Peyer's patch (tissue), 4 donors: ENCODE results near the gene DGCR8. TPM values are rescaled to one million over a fixed set of nuclear protein-coding genes. Genes with fewer than 3 reads are reported as not detected.

Experiments used
- DNase-seq, 3 donors: peaks; one replicate each; pipeline ENCODE4 v3.0.0-alpha.2; 2017 to 2019
- H3K27ac ChIP-seq, 4 donors: fragments of 200-600 bp; sonication (generic); one replicate each; pipeline ENCODE4 v1.5.1; 2016 to 2019
- H3K27me3 ChIP-seq, 2 donors: fragments of 200-600 bp; sonication (generic); one replicate each; pipeline ENCODE4 v1.5.1; 2019
- H3K36me3 ChIP-seq, 3 donors: fragments of 200-600 bp; sonication (generic); one replicate each; pipeline ENCODE4 v1.5.1; 2016 to 2019
- H3K4me1 ChIP-seq, 4 donors: fragments of 200-600 bp; sonication (generic); one replicate each; pipeline ENCODE4 v1.5.1; 2016 to 2019
- H3K4me3 ChIP-seq, 4 donors: fragments of 200-600 bp; sonication (generic); 1 replicate in 3 of 4; 2 replicates in 1 of 4; pipeline ENCODE4 v1.5.1; 2016 to 2019; ENCODE audit warnings: mild to moderate bottlenecking in 1 of 4
- H3K9me3 ChIP-seq, 4 donors: fragments of 200-600 bp; sonication (generic); one replicate each; pipeline ENCODE4 v1.5.1; 2016 to 2019; ENCODE audit warnings: mild to moderate bottlenecking in 1 of 4
- POLR2A ChIP-seq, 2 donors: fragments of 450-650 bp; IDR thresholded peaks; one replicate each; pipeline ENCODE4 v1.5.1; 2017; ENCODE audit warnings: antibody characterized with exemption in 2 of 2, mild to moderate bottlenecking in 2 of 2, moderate library complexity in 2 of 2
- total RNA-seq, 4 donors: library from RNA; depleted of rRNA; stranded (reverse); fragments of >200 nt; gene quantifications; one replicate each; pipeline ENCODE4 v1.1.0, GENCODE V29; 2016
- TF ChIP-seq, protein P1 (sequence below), 6 experiments: fragments of 450-650 bp in 4 of 6; fragments of 200-600 bp in 2 of 6; sonication (generic) in 1 of 6; IDR thresholded peaks; one replicate each; pipeline ENCODE4 v1.5.1; 2017 to 2019; ENCODE audit warnings: antibody characterized with exemption in 6 of 6, mild to moderate bottlenecking in 3 of 6, moderate library complexity in 1 of 6

Gene DGCR8
- total RNA-seq, 4 donors from 2014 or later: 40.6 to 138 (median 64.9) TPM

GRCh38 chr22:20139391-20140106 is 59.5 kb downstream of the DGCR8 start:
- Histone ChIP-seq H3K27ac (no peak overlapping the region), H3K27me3 (no peaks in the 10 kb centered on the region), H3K4me1 (peaks cover 0 to 21% (median 2%) of the 10 kb centered on the region in 4 donors), H3K36me3 (peaks cover 0 to 8% (median 0%) of the 10 kb centered on the region in 3 donors), H3K4me3 (no peak overlapping the region), H3K9me3 (no peaks in the 10 kb centered on the region)
- TF ChIP-seq, protein P1, sequence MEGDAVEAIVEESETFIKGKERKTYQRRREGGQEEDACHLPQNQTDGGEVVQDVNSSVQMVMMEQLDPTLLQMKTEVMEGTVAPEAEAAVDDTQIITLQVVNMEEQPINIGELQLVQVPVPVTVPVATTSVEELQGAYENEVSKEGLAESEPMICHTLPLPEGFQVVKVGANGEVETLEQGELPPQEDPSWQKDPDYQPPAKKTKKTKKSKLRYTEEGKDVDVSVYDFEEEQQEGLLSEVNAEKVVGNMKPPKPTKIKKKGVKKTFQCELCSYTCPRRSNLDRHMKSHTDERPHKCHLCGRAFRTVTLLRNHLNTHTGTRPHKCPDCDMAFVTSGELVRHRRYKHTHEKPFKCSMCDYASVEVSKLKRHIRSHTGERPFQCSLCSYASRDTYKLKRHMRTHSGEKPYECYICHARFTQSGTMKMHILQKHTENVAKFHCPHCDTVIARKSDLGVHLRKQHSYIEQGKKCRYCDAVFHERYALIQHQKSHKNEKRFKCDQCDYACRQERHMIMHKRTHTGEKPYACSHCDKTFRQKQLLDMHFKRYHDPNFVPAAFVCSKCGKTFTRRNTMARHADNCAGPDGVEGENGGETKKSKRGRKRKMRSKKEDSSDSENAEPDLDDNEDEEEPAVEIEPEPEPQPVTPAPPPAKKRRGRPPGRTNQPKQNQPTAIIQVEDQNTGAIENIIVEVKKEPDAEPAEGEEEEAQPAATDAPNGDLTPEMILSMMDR (IDR thresholded peaks at IDR 0.05): no peak
- no peak for TF ChIP-seq POLR2A (IDR thresholded peaks at IDR 0.05)
- no peak for DNase-seq

GRCh38 chr22:20140107-20140445 is 60.0 kb downstream of the DGCR8 start:
- DNase-seq: no peak
- H3K9me3 ChIP-seq: no peaks in the 10 kb centered on the region
- TF ChIP-seq, protein P1 (IDR thresholded peaks at IDR 0.05): no peak
- H3K4me1 ChIP-seq: peaks cover 0 to 18% (median 2%) of the 10 kb centered on the region in 4 donors
- H3K27me3 ChIP-seq: no peaks in the 10 kb centered on the region
- peaks cover 0 to 8% (median 0%) of the 10 kb centered on the region in 3 donors for H3K36me3 ChIP-seq
- H3K4me3 ChIP-seq: no peak overlapping the region
- no peak overlapping the region for H3K27ac ChIP-seq

- Histone ChIP-seq H3K27me3 (no peaks in the 10 kb centered on the region), H3K27ac (no peak overlapping the region), H3K4me1 (peaks cover 0 to 18% (median under 1%) of the 10 kb centered on the region in 4 donors), H3K4me3 (no peak overlapping the region), H3K36me3 (peaks cover 0 to 8% (median 0%) of the 10 kb centered on the region in 3 donors), H3K9me3 (no peaks in the 10 kb centered on the region)
- TF ChIP-seq POLR2A (IDR thresholded peaks at IDR 0.05): no peak
- TF ChIP-seq, protein P1 (IDR thresholded peaks at IDR 0.05): no peak
- DNase-seq: no peak
Observed at GRCh38 chr22:20140521-20140964, 60.5 kb downstream of the DGCR8 start.

DNA sequence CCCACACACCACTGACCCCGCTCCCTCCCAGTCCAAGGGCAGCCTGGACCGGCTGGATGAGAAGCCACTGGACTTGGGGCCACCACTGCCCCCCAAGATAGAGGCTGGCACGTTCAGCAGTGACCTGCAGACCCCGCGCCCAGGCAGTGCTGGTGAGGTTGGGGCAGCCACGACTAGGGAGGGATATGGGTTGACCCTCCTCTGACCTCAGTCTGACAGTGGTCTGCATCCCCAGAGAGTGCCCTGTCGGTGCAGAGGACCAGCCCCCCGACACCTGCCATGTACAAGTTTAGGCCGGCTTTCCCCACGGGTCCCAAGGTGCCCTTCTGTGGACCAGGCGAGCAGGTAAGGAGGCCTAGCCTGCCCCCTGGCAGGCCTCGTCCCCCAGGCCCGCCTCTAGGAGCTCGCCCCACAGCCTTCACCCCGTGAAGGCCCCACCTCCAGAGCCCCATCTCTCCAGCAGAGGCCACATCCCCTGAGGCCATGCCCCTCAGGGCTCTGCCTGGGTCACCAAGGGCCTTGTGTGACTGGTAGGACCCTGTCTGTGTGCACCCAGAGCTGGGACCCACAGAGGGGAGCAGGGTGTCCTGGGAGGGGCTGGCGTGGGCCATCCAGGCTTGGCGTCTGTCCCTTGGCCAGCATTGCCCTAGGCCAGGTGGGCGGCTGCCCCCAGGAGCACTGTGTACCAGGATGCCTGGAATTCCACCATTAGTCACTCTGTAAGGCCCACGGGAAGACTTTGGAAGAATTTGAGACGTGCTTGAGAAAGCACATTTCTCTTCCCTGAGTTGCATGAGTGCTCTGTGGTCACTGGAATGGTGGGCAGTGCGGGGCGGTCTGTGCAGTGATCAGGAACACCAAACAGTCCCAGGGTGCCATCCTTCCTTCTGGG is 61.4 kb downstream of the DGCR8 start:
- Histone ChIP-seq H3K4me1 (peaks cover 0 to 14% (median 0%) of the 10 kb centered on the region in 4 donors), H3K9me3 (no peaks in the 10 kb centered on the region), H3K4me3 (no peak overlapping the region), H3K36me3 (peaks cover 0 to 8% (median 0%) of the 10 kb centered on the region in 3 donors), H3K27ac (no peak overlapping the region), H3K27me3 (no peaks in the 10 kb centered on the region)
- no peak for TF ChIP-seq POLR2A (IDR thresholded peaks at IDR 0.05)
- TF ChIP-seq, protein P1 (IDR thresholded peaks at IDR 0.05): no peak
- DNase-seq: no peak

DNA sequence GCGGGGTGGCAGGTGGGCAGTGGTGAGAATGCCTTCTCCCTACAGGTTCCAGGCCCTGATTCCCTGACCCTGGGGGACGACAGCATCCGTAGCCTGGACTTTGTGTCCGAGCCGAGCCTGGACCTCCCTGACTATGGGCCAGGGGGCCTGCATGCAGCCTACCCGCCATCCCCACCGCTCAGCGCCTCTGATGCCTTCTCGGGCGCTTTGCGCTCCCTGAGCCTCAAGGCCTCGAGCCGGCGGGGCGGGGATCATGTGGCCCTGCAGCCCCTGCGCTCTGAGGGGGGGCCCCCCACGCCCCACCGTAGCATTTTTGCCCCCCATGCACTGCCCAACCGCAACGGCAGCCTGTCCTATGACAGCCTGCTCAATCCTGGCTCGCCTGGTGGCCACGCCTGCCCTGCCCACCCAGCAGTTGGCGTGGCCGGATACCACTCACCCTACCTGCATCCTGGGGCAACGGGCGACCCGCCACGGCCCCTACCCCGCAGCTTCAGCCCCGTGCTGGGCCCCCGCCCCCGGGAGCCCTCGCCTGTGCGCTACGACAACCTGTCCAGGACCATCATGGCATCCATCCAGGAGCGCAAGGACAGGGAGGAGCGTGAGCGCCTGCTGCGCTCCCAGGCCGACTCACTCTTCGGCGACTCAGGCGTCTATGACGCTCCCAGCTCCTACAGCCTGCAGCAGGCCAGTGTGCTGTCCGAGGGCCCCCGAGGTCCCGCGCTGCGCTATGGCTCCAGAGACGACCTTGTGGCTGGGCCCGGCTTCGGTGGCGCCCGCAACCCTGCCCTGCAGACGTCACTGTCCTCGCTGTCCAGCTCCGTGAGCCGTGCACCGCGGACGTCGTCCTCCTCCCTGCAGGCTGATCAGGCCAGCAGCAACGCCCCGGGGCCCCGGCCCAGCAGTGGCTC is 62.9 kb downstream of the DGCR8 start:
- Histone ChIP-seq H3K4me1 (peaks cover 0 to 1% (median 0%) of the 10 kb centered on the region in 4 donors), H3K4me3 (no peak overlapping the region), H3K27me3 (no peaks in the 10 kb centered on the region), H3K36me3 (peaks cover 0 to 8% (median 0%) of the 10 kb centered on the region in 3 donors), H3K27ac (no peak overlapping the region), H3K9me3 (no peaks in the 10 kb centered on the region)
- no peak for TF ChIP-seq POLR2A (IDR thresholded peaks at IDR 0.05)
- TF ChIP-seq, protein P1 (IDR thresholded peaks at IDR 0.05): no peak
- DNase-seq: no peak
